ENCODE data around the gene TBL3.

DNA sequence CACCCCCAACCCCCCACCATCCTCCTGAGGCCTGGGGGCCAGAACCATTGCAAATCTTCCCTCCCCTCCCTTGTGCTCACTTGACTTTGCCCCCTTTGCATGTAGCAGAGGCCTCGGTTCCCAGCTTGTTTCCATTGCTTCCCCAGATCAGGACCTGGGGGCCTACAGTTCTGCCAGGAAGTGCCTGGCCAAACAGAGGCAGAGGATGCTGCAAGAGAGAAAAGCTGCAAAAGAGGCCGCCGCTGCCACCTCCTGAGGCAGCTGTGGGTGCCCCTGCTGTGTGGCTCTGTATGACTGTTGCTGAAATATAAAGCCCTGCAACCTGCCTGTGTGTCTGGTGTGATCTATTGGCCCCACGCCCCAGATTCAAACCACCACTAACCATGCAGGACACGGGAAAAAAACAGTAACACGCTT, 10.2 kb upstream of the TBL3 start:
- TF ChIP-seq, protein P1, sequence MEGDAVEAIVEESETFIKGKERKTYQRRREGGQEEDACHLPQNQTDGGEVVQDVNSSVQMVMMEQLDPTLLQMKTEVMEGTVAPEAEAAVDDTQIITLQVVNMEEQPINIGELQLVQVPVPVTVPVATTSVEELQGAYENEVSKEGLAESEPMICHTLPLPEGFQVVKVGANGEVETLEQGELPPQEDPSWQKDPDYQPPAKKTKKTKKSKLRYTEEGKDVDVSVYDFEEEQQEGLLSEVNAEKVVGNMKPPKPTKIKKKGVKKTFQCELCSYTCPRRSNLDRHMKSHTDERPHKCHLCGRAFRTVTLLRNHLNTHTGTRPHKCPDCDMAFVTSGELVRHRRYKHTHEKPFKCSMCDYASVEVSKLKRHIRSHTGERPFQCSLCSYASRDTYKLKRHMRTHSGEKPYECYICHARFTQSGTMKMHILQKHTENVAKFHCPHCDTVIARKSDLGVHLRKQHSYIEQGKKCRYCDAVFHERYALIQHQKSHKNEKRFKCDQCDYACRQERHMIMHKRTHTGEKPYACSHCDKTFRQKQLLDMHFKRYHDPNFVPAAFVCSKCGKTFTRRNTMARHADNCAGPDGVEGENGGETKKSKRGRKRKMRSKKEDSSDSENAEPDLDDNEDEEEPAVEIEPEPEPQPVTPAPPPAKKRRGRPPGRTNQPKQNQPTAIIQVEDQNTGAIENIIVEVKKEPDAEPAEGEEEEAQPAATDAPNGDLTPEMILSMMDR (IDR thresholded peaks at IDR 0.05; ENCODE audit: insufficient read depth, low read depth, low read length), result no peak
- no peak for TF ChIP-seq EZH2 (IDR thresholded peaks at IDR 0.05; ENCODE audit: insufficient read depth, low read length)
